Hepatocyte (in vitro differentiated cells): Measurements from ENCODE around the gene TRAPPC13.

Experiments used
- EZH2 ChIP-seq: fragments of 200-600 bp; sonication (generic); IDR thresholded peaks from 2 replicates; pipeline ENCODE4 v1.6.1; 2016; ENCODE audit warnings: antibody characterized with exemption, mild to moderate bottlenecking, borderline replicate concordance
- EZH2phosphoT487 ChIP-seq: fragments of 200-600 bp; sonication (generic); IDR thresholded peaks from one replicate; pipeline ENCODE4 v1.6.1; 2018; ENCODE audit warnings: antibody characterized with exemption, mild to moderate bottlenecking, low read depth, moderate library complexity; ENCODE audit not compliant: unreplicated experiment, severe bottlenecking
- TF ChIP-seq, protein P1 (sequence below): fragments of 200-600 bp; sonication (generic); IDR thresholded peaks from 2 replicates; pipeline ENCODE4 v1.5.1; 2016; ENCODE audit warnings: antibody characterized with exemption, mild to moderate bottlenecking; ENCODE audit not compliant: poor library complexity

- TF ChIP-seq, protein P1, sequence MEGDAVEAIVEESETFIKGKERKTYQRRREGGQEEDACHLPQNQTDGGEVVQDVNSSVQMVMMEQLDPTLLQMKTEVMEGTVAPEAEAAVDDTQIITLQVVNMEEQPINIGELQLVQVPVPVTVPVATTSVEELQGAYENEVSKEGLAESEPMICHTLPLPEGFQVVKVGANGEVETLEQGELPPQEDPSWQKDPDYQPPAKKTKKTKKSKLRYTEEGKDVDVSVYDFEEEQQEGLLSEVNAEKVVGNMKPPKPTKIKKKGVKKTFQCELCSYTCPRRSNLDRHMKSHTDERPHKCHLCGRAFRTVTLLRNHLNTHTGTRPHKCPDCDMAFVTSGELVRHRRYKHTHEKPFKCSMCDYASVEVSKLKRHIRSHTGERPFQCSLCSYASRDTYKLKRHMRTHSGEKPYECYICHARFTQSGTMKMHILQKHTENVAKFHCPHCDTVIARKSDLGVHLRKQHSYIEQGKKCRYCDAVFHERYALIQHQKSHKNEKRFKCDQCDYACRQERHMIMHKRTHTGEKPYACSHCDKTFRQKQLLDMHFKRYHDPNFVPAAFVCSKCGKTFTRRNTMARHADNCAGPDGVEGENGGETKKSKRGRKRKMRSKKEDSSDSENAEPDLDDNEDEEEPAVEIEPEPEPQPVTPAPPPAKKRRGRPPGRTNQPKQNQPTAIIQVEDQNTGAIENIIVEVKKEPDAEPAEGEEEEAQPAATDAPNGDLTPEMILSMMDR = peak; percentile 32
- TF ChIP-seq EZH2phosphoT487 (no peak), EZH2 (no peak)
Measured at GRCh38 chr5:65663804-65664521, 39.1 kb downstream of the TRAPPC13 start.
